Measurements from ENCODE around the gene SLC44A5.
"Not testable (repeated sequence)": the region's sequence is repeated elsewhere in the genome, so short reads cannot be mapped to it uniquely, and the experiment has no call there.

Gene SLC44A5

DNA sequence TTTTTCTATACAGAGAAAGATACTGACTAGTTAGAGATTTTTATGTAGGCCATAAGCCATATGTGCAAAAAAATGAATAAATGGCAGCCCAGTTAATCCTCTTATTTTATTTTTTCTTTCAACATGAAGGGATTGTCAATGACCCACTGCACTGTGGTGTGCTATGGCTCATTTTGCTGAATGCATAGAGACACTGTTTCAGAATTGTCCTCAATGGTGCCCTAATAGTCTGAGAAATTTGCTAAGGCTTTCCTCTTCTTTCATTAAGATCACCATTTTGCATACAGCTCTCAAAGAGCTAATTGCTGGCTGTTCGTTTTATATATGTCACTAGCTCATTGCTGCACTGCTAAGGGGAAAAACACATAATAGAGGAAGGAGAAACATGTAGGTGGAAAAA, 189.5 kb downstream of the SLC44A5 start:
- H3K4me3 ChIP-seq (ENCODE audit: low read depth, low read length) = no peak overlapping the region
- H2AFZ ChIP-seq (ENCODE audit: insufficient read depth, low read length, poor library complexity) = no peak overlapping the region
- H2AK5ac ChIP-seq (ENCODE audit: low read length) = no peak overlapping the region
- no peak overlapping the region for H4K8ac ChIP-seq (ENCODE audit: low read depth, low read length)
- no peaks in the 10 kb centered on the region for H3K79me1 ChIP-seq (ENCODE audit: low read length)
- no peak overlapping the region for H3K27ac ChIP-seq (ENCODE audit: low read depth, low read length)
- H2BK12ac ChIP-seq (ENCODE audit: low read length) = no peak overlapping the region
- DNase-seq = no peak
- no peak overlapping the region for H3K18ac ChIP-seq (ENCODE audit: low read length)
- H3K9ac ChIP-seq (ENCODE audit: low read length) = no peak overlapping the region
- H3K9me3 ChIP-seq (ENCODE audit: insufficient read depth, low read depth, low read length) = no peaks in the 10 kb centered on the region
- no peak overlapping the region for H3K14ac ChIP-seq (ENCODE audit: low read length)
- no peak overlapping the region for H4K91ac ChIP-seq (ENCODE audit: low read depth, low read length)
- no peak overlapping the region for H3K4me2 ChIP-seq (ENCODE audit: low read length)
- H4K12ac ChIP-seq (ENCODE audit: low read depth, low read length) = no peak overlapping the region
- no peak overlapping the region for H2BK120ac ChIP-seq (ENCODE audit: insufficient read depth, low read length, poor library complexity)
- no peak overlapping the region for H3K4ac ChIP-seq (ENCODE audit: low read depth, low read length)
- H3K79me2 ChIP-seq (ENCODE audit: control insufficient read depth, insufficient read depth, low read length, poor library complexity) = no peaks in the 10 kb centered on the region
- H2BK5ac ChIP-seq (ENCODE audit: low read depth, low read length, poor library complexity) = no peak overlapping the region
- no peaks in the 10 kb centered on the region for H3K4me1 ChIP-seq (ENCODE audit: control insufficient read depth in 1 of 2, insufficient read depth in 2 of 2, low read length in 2 of 2)
- H3K23ac ChIP-seq (ENCODE audit: low read length) = no peak overlapping the region
- WGBS (ENCODE audit: extremely low coverage, insufficient coverage, insufficient read length) = no CpG with 5 or more reads among the region's 1 CpG
- no peaks in the 10 kb centered on the region for H3K36me3 ChIP-seq (ENCODE audit: control insufficient read depth in 1 of 2, insufficient read depth in 2 of 2, low read length in 2 of 2)
- H3K27me3 ChIP-seq (ENCODE audit: insufficient read depth, low read length) = no peaks in the 10 kb centered on the region

- WGBS (ENCODE audit: extremely low coverage, insufficient coverage, insufficient read length) = no CpG with 5 or more reads among the region's 3 CpGs
- Histone ChIP-seq H3K18ac (ENCODE audit: low read length) (no peak overlapping the region), H3K79me1 (ENCODE audit: low read length) (no peaks in the 10 kb centered on the region), H4K8ac (ENCODE audit: low read depth, low read length) (no peak overlapping the region), H2BK120ac (ENCODE audit: insufficient read depth, low read length, poor library complexity) (no peak overlapping the region), H3K27ac (ENCODE audit: low read depth, low read length) (no peak overlapping the region), H2BK12ac (ENCODE audit: low read length) (no peak overlapping the region), H3K27me3 (ENCODE audit: insufficient read depth, low read length) (no peaks in the 10 kb centered on the region), H3K79me2 (ENCODE audit: control insufficient read depth, insufficient read depth, low read length, poor library complexity) (no peaks in the 10 kb centered on the region), H3K9ac (ENCODE audit: low read length) (no peak overlapping the region), H4K12ac (ENCODE audit: low read depth, low read length) (no peak overlapping the region), H4K91ac (ENCODE audit: low read depth, low read length) (no peak overlapping the region), H3K4me1 (ENCODE audit: control insufficient read depth in 1 of 2, insufficient read depth in 2 of 2, low read length in 2 of 2) (no peaks in the 10 kb centered on the region), H3K14ac (ENCODE audit: low read length) (no peak overlapping the region), H3K23ac (ENCODE audit: low read length) (no peak overlapping the region), H2AK5ac (ENCODE audit: low read length) (no peak overlapping the region), H3K9me3 (ENCODE audit: insufficient read depth, low read depth, low read length) (no peaks in the 10 kb centered on the region), H3K4me3 (ENCODE audit: low read depth, low read length) (no peak overlapping the region), H2AFZ (ENCODE audit: insufficient read depth, low read length, poor library complexity) (no peak overlapping the region), H3K4ac (ENCODE audit: low read depth, low read length) (no peak overlapping the region), H3K36me3 (ENCODE audit: control insufficient read depth in 1 of 2, insufficient read depth in 2 of 2, low read length in 2 of 2) (no peaks in the 10 kb centered on the region), H3K4me2 (ENCODE audit: low read length) (no peak overlapping the region), H2BK5ac (ENCODE audit: low read depth, low read length, poor library complexity) (no peak overlapping the region)
- no peak for DNase-seq
These were observed 195.7 kb downstream of the SLC44A5 start for GRCh38 chr1:75415187-75415586.

DNA sequence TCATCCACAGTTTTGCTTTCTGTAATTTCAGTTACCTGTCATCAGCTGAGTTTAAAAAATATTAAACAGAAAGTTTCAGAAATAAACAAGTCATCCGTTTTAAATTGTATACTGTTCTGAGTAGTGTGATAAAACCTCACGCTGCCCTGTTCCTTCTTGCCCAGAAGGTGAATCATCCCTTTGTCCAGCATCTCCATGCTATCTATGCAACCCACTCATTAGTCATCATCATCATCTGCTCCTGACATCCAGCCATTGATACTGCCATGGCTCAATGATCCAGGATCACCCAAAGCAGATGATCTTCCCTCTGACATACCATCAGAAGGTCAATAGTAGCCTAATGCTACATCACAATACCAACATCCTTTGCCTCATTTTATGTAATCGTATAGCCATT, 198.3 kb downstream of the SLC44A5 start:
- Histone ChIP-seq H2AFZ (ENCODE audit: insufficient read depth, low read length, poor library complexity) (no peak overlapping the region), H3K27ac (ENCODE audit: low read depth, low read length) (no peak overlapping the region), H4K12ac (ENCODE audit: low read depth, low read length) (no peak overlapping the region), H3K36me3 (ENCODE audit: control insufficient read depth in 1 of 2, insufficient read depth in 2 of 2, low read length in 2 of 2) (no peaks in the 10 kb centered on the region), H3K18ac (ENCODE audit: low read length) (no peak overlapping the region), H4K8ac (ENCODE audit: low read depth, low read length) (no peak overlapping the region), H3K23ac (ENCODE audit: low read length) (no peak overlapping the region), H3K4me1 (ENCODE audit: control insufficient read depth in 1 of 2, insufficient read depth in 2 of 2, low read length in 2 of 2) (no peaks in the 10 kb centered on the region), H3K9me3 (ENCODE audit: insufficient read depth, low read depth, low read length) (no peaks in the 10 kb centered on the region), H3K9ac (ENCODE audit: low read length) (no peak overlapping the region), H3K4ac (ENCODE audit: low read depth, low read length) (no peak overlapping the region), H3K14ac (ENCODE audit: low read length) (no peak overlapping the region), H4K91ac (ENCODE audit: low read depth, low read length) (no peak overlapping the region), H3K79me2 (ENCODE audit: control insufficient read depth, insufficient read depth, low read length, poor library complexity) (no peaks in the 10 kb centered on the region), H2BK5ac (ENCODE audit: low read depth, low read length, poor library complexity) (no peak overlapping the region), H2BK120ac (ENCODE audit: insufficient read depth, low read length, poor library complexity) (no peak overlapping the region), H3K27me3 (ENCODE audit: insufficient read depth, low read length) (no peaks in the 10 kb centered on the region), H2AK5ac (ENCODE audit: low read length) (no peak overlapping the region), H3K79me1 (ENCODE audit: low read length) (no peaks in the 10 kb centered on the region), H2BK12ac (ENCODE audit: low read length) (no peak overlapping the region), H3K4me2 (ENCODE audit: low read length) (no peak overlapping the region), H3K4me3 (ENCODE audit: low read depth, low read length) (no peak overlapping the region)
- DNase-seq = no peak
- no CpG with 5 or more reads among the region's 3 CpGs for WGBS (ENCODE audit: extremely low coverage, insufficient coverage, insufficient read length)

GRCh38 chr1:75404681-75405080, 206.2 kb downstream of the SLC44A5 start:
- H3K27me3 ChIP-seq (ENCODE audit: insufficient read depth, low read length); H3K4me3 ChIP-seq (ENCODE audit: low read depth, low read length); H3K4me1 ChIP-seq (ENCODE audit: control insufficient read depth in 1 of 2, insufficient read depth in 2 of 2, low read length in 2 of 2); H4K91ac ChIP-seq (ENCODE audit: low read depth, low read length); H2BK12ac ChIP-seq (ENCODE audit: low read length); H3K14ac ChIP-seq (ENCODE audit: low read length); H3K36me3 ChIP-seq (ENCODE audit: control insufficient read depth in 1 of 2, insufficient read depth in 2 of 2, low read length in 2 of 2); H2BK5ac ChIP-seq (ENCODE audit: low read depth, low read length, poor library complexity); H3K9me3 ChIP-seq (ENCODE audit: insufficient read depth, low read depth, low read length); H3K27ac ChIP-seq (ENCODE audit: low read depth, low read length); H3K23ac ChIP-seq (ENCODE audit: low read length); H4K12ac ChIP-seq (ENCODE audit: low read depth, low read length); H2AK5ac ChIP-seq (ENCODE audit: low read length); H3K9ac ChIP-seq (ENCODE audit: low read length); H4K8ac ChIP-seq (ENCODE audit: low read depth, low read length); H3K4ac ChIP-seq (ENCODE audit: low read depth, low read length); H3K18ac ChIP-seq (ENCODE audit: low read length); DNase-seq; H3K79me1 ChIP-seq (ENCODE audit: low read length); H2AFZ ChIP-seq (ENCODE audit: insufficient read depth, low read length, poor library complexity); H3K4me2 ChIP-seq (ENCODE audit: low read length); H3K79me2 ChIP-seq (ENCODE audit: control insufficient read depth, insufficient read depth, low read length, poor library complexity); H2BK120ac ChIP-seq (ENCODE audit: insufficient read depth, low read length, poor library complexity): not testable (repeated sequence)
- no CpG with 5 or more reads among the region's 1 CpG for WGBS (ENCODE audit: extremely low coverage, insufficient coverage, insufficient read length)

Measured in trophoblast cell (in vitro differentiated cells and primary cell).